Activated T-helper 9 cell treated with anti-CD3 and anti-CD28 coated beads, Interleukin-2, amount 50 U/mL, for 16 hours (primary cell): ENCODE data around the gene ANKRD36B.
"Not testable (repeated sequence)": the region's sequence is repeated elsewhere in the genome, so short reads cannot be mapped to it uniquely, and the experiment has no call there.

Source experiments
- DNase-seq: peaks from one replicate; pipeline ENCODE4 v3.0.0-alpha.2; 2020; ENCODE audit warnings: low read depth

ANKRD36B gene

GRCh38 chr2:97549058-97549457, 40.6 kb downstream of the ANKRD36B start:
- not testable (repeated sequence) for DNase-seq

GRCh38 chr2:97548536-97548935, 41.1 kb downstream of the ANKRD36B start:
- not testable (repeated sequence) for DNase-seq

DNA sequence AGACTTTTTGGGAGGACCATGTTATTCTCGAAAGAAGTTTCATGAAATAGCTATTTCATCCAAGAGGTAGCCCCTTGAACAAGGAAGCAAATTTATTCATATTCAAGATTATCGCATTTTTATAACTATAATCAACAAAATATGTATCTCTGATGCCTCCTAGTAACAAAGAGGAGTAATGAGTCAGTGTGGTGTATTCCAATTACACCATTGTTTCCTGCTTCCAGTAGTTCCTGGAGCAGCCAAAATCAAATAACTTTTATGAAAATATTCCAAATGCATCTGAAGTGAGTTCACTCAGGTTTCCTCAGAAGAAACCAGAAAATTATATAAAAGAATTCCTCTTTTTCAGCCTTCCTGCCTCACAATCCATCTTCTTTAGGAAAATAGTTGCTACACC, 43.0 kb downstream of the ANKRD36B start:
- no peak for DNase-seq

DNA sequence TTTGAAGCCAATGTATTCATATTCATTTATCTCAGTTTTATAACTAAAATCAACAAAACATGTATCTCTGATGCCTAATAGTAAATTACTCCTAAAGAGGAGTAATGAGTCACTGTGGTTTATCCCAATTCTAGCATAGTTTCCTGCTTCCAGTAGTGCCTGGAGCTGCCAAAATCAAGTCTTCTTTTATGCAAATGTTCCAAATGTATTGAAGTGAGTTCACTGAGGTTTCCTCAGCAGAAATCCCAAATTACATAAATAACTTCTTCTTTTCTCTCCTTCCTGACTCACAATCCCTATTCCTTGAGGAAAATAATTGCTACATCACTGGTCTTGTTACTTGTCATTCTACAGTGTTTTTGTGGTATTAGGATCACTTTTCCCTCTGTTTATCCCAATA, 44.8 kb downstream of the ANKRD36B start:
- not testable (repeated sequence) for DNase-seq

DNA sequence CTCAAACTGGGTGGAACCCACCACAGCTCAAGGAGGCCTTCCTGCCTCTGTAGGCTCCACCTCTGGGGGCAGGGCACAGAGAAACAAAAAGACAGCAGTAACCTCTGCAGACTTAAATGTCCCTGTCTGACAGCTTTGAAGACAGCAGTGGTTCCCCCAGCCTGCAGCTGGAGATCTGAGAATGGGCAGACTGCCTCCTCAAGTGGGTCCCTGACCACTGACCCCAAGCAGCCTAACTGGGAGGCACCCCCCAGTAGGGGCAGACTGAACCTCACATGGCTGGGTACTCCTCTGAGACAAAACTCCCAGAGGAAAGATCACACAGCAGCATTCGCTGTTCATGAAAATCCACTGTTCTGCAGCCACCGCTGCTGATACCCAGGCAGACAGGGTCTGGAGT, 63.8 kb downstream of the ANKRD36B start:
- DNase-seq: not testable (repeated sequence)

DNA sequence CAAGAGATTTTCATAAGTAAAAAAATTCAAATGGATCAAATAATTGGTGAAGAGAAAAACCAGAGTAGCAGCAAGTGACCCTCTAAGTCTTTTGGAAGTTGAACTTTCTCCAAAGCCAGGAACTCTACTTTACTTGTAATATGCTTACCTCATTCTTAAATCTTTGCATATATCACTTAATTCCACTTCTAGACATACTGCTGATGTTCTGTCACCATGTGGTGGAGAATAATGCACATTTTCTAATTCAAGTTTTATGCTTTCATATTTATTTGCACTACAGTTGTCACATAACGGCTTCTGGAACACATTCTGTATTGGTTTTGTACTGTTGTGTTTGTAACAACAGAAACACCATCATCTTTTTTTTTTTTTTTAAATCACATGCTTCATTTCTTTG, 65.9 kb downstream of the ANKRD36B start:
- DNase-seq: not testable (repeated sequence)

DNA sequence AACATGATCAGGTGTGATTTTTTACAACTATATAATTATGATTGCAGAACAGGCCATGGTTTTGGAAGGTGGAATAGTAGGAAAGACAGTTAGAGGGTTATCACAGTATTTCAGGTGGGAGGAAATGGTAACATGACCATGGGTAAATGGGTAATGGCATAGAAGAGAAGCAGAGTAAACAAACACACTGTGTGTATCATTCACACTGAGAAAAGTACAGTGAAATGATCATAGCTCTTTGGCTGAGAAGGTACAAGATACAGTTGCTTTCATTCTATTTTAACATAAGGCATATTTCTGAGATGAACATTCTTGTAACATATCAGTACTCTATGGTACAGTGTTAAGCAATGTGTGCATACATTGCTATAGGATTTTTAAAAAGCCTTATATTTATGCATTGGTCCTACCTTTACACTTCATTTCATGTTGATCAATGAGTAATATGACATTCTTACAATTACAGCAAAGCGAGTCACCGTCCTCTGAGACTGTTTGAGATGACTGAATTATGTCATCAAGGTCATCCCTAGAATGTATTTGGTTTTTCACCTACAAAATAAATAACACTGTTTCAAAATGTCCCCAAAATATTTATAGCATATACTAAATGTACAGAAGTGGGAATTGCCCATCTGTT, 66.6 kb downstream of the ANKRD36B start:
- not testable (repeated sequence) for DNase-seq

GRCh38 chr2:97495651-97496050, 94.0 kb downstream of the ANKRD36B start:
- not testable (repeated sequence) for DNase-seq

DNA sequence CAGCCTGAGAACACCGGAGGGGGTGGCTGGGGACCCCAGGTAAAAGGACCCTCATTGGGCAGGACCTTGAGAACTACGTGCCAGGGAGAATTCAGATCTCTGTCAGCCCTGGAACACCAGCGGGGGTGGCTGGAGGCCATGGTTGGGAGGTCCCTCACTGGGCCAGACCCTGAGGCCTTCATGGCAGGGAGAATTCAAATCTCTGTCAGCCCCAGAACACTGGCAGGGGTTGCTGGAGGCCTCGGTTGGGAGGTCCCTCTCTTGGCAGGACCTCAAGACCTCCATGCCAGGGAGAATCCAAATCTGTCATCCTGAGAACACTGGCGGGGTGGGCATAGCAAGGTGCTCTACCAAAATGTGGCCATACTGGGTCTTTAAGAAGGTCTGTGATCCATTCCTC, 99.5 kb downstream of the ANKRD36B start:
- DNase-seq: not testable (repeated sequence)
